DOHH2 (cell line): ENCODE data around the gene VAPA.

Experiments
- H3F3A ChIP-seq: fragments of 200-600 bp; sonication (generic), shearing (Covaris generic); 2 replicates; pipeline ENCODE4 v1.6.0; 2016; ENCODE audit warnings: antibody characterized with exemption, mild to moderate bottlenecking; ENCODE audit not compliant: control insufficient read depth, insufficient read depth
- H3K27ac ChIP-seq: fragments of 200-600 bp; sonication (generic); 2 replicates; pipeline ENCODE4 v1.5.1; 2014; ENCODE audit warnings: low read depth, mild to moderate bottlenecking, low read length, moderate library complexity
- H3K27me3 ChIP-seq: fragments of 200-600 bp; sonication (generic); 2 replicates; pipeline ENCODE4 v1.6.1; 2014; ENCODE audit warnings: mild to moderate bottlenecking, low read length, mixed read lengths; ENCODE audit not compliant: control insufficient read depth
- H3K36me3 ChIP-seq: fragments of 200-600 bp; sonication (generic); 2 replicates; pipeline ENCODE4 v1.6.1; 2014; ENCODE audit warnings: mild to moderate bottlenecking, low read length, moderate library complexity, mixed read lengths; ENCODE audit not compliant: control insufficient read depth
- H3K4me1 ChIP-seq: fragments of 200-600 bp; sonication (generic); 2 replicates; pipeline ENCODE4 v1.6.1; 2014; ENCODE audit warnings: mild to moderate bottlenecking, low read length, mixed read lengths; ENCODE audit not compliant: control insufficient read depth
- H3K4me2 ChIP-seq: fragments of 200-600 bp; sonication (generic); 2 replicates; pipeline ENCODE4 v1.6.0; 2014; ENCODE audit warnings: mild to moderate bottlenecking, low read length, moderate library complexity
- H3K4me3 ChIP-seq: fragments of 200-600 bp; sonication (generic); 2 replicates; pipeline ENCODE4 v1.5.1; 2014; ENCODE audit warnings: mild to moderate bottlenecking, low read length, mixed read lengths
- H3K79me2 ChIP-seq: fragments of 200-600 bp; sonication (generic); 2 replicates; pipeline ENCODE4 v1.6.1; 2014; ENCODE audit warnings: mild to moderate bottlenecking, low read length, mixed read lengths; ENCODE audit not compliant: control insufficient read depth
- H3K9me2 ChIP-seq: fragments of 200-600 bp; sonication (generic); replicated peaks from 2 replicates; pipeline ENCODE4 v1.6.1; 2014; ENCODE audit warnings: mild to moderate bottlenecking, low read length, mixed read lengths; ENCODE audit not compliant: control insufficient read depth
- H3K9me3 ChIP-seq: fragments of 200-600 bp; sonication (generic); 2 replicates; pipeline ENCODE4 v1.6.1; 2014; ENCODE audit warnings: antibody characterized with exemption, low read length, mixed read lengths; ENCODE audit not compliant: control insufficient read depth, insufficient read depth
- H4K20me1 ChIP-seq: fragments of 200-600 bp; sonication (generic); 2 replicates; pipeline ENCODE4 v1.6.0; 2014; ENCODE audit warnings: low read depth, mild to moderate bottlenecking, antibody characterized with exemption, low read length, moderate library complexity; ENCODE audit not compliant: control insufficient read depth, insufficient read depth
- CTCF ChIP-seq: fragments of 200-600 bp; sonication (generic); IDR thresholded peaks from one replicate; pipeline ENCODE4 v1.5.1; 2014; ENCODE audit warnings: antibody characterized with exemption, mild to moderate bottlenecking, low read depth, low read length; ENCODE audit not compliant: poor library complexity, severe bottlenecking
- EZH2phosphoT487 ChIP-seq: fragments of 200-600 bp; sonication (generic); IDR thresholded peaks from 2 replicates; pipeline ENCODE4 v1.6.1; 2017; ENCODE audit warnings: borderline replicate concordance, mild to moderate bottlenecking, antibody characterized with exemption, low read length, moderate library complexity, mixed read lengths

VAPA gene

GRCh38 chr18:9986156-9986930, 72.5 kb downstream of the VAPA start:
- H3K4me2 ChIP-seq = no peak overlapping the region
- H3K9me3 ChIP-seq = no peaks in the 10 kb centered on the region
- no peaks in the 10 kb centered on the region for H3F3A ChIP-seq
- no peaks in the 10 kb centered on the region for H4K20me1 ChIP-seq
- no peaks in the 10 kb centered on the region for H3K9me2 ChIP-seq
- TF ChIP-seq CTCF (no peak), EZH2phosphoT487 (no peak)
- H3K27me3 ChIP-seq = no peaks in the 10 kb centered on the region
- 0 out of 2 replicates have a peak, but pooled peaks cover 3% of the 10 kb centered on the region for H3K4me1 ChIP-seq
- H3K36me3 ChIP-seq = no peaks in the 10 kb centered on the region
- H3K79me2 ChIP-seq = no peaks in the 10 kb centered on the region
- H3K4me3 ChIP-seq = no peak overlapping the region
- no peak overlapping the region for H3K27ac ChIP-seq

GRCh38 chr18:9987345-9987744, 73.5 kb downstream of the VAPA start:
- no peaks in the 10 kb centered on the region for H3K9me3 ChIP-seq
- H3K4me1 ChIP-seq = 0 out of 2 replicates have a peak, but pooled peaks cover 3% of the 10 kb centered on the region
- no peak overlapping the region for H3K4me3 ChIP-seq
- no peaks in the 10 kb centered on the region for H3F3A ChIP-seq
- no peaks in the 10 kb centered on the region for H3K79me2 ChIP-seq
- no peaks in the 10 kb centered on the region for H3K36me3 ChIP-seq
- no peaks in the 10 kb centered on the region for H3K27me3 ChIP-seq
- H3K27ac ChIP-seq = no peak overlapping the region
- TF ChIP-seq EZH2phosphoT487 (no peak), CTCF (no peak)
- H3K4me2 ChIP-seq = no peak overlapping the region
- no peaks in the 10 kb centered on the region for H3K9me2 ChIP-seq
- H4K20me1 ChIP-seq = no peaks in the 10 kb centered on the region

- Histone ChIP-seq H3K4me3 (no peak overlapping the region), H3F3A (no peaks in the 10 kb centered on the region), H3K27ac (no peak overlapping the region), H3K9me3 (no peaks in the 10 kb centered on the region), H3K36me3 (no peaks in the 10 kb centered on the region), H3K4me1 (0 out of 2 replicates have a peak, but pooled peaks cover 3% of the 10 kb centered on the region), H3K9me2 (no peaks in the 10 kb centered on the region), H3K79me2 (no peaks in the 10 kb centered on the region), H3K4me2 (no peak overlapping the region), H4K20me1 (no peaks in the 10 kb centered on the region), H3K27me3 (no peaks in the 10 kb centered on the region)
- TF ChIP-seq EZH2phosphoT487 = no peak
- no peak for TF ChIP-seq CTCF
Observed at GRCh38 chr18:9987931-9988330, 74.1 kb downstream of the VAPA start.
